ENCODE data around the gene IL17REL. TPM values are rescaled to one million over a fixed set of nuclear protein-coding genes. Genes with fewer than 3 reads are reported as not detected.
A peak's percentile ranks its signal among the peaks of the same experiment; 100 is the strongest.

IL17REL gene
- total and polyA plus RNA-seq, 2 of the 13 experiments (the other 11 are each of a cell fraction or from before 2014, with no cell fraction given), result not detected

DNA sequence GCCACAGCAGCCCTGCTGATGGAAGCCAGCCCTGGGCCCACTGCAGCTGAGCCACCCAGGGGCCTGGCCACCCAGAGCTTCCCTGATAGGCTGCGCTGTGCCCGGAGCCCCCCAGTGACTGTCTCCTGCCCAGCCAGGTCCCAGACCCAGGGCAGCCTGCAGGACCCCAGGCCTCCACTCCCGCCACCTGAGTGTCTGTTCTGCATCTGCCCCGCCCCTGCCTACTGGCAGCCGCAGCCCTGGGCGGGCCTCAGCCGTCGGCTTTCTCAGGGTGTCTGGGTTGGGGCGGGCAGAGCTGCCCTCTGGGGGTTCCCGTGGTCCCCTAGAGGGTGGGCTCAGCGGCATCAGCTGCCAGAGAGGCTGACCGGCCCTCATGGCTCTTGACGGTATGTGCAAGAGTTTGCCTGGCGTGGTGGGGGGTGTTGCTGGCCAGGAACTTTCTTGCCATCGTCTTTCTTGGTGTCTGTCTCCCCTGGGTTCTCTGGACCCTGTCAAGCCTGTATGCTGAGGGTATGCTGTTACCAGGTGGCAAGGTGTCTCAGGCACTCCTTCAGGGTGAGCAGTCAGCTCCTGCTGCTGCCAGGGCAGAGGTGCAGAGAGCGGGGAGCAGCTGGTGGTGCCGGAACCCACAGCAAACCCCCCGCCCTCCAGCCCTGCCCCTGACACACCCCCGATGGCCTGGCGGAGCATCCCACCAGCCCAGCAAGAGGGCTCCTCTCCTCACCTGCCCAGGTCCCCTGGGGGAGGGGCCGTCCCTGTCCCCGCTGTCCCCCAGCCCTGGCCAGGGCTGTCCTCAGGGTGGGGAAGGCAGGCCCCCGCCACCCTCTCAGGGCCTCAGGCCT lies 64.2 kb downstream of the IL17REL start (continued):
- no peak for TF ChIP-seq HDAC2 (CRISPR knock-in tag; IDR thresholded peaks at IDR 0.05)
- TF ChIP-seq, protein P1, sequence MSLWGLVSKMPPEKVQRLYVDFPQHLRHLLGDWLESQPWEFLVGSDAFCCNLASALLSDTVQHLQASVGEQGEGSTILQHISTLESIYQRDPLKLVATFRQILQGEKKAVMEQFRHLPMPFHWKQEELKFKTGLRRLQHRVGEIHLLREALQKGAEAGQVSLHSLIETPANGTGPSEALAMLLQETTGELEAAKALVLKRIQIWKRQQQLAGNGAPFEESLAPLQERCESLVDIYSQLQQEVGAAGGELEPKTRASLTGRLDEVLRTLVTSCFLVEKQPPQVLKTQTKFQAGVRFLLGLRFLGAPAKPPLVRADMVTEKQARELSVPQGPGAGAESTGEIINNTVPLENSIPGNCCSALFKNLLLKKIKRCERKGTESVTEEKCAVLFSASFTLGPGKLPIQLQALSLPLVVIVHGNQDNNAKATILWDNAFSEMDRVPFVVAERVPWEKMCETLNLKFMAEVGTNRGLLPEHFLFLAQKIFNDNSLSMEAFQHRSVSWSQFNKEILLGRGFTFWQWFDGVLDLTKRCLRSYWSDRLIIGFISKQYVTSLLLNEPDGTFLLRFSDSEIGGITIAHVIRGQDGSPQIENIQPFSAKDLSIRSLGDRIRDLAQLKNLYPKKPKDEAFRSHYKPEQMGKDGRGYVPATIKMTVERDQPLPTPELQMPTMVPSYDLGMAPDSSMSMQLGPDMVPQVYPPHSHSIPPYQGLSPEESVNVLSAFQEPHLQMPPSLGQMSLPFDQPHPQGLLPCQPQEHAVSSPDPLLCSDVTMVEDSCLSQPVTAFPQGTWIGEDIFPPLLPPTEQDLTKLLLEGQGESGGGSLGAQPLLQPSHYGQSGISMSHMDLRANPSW (CRISPR knock-in tag; IDR thresholded peaks at IDR 0.05; ENCODE audit: borderline replicate concordance), result no peak
- TF ChIP-seq MBNL3 (CRISPR knock-in tag; conservative IDR thresholded peaks at IDR 0.05), result no peak
- TF ChIP-seq, protein P2, sequence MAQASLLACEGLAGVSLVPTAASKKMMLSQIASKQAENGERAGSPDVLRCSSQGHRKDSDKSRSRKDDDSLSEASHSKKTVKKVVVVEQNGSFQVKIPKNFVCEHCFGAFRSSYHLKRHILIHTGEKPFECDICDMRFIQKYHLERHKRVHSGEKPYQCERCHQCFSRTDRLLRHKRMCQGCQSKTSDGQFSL (CRISPR knock-in tag; IDR thresholded peaks at IDR 0.05), result no peak
- no peak for TF ChIP-seq GZF1 (CRISPR knock-in tag; IDR thresholded peaks at IDR 0.05)
- TF ChIP-seq ZNF510 (CRISPR knock-in tag; IDR thresholded peaks at IDR 0.05; ENCODE audit: low read depth), result no peak
- no peak for TF ChIP-seq MAFK (conservative IDR thresholded peaks at IDR 0.05 in 1 of 2, IDR thresholded peaks at IDR 0.05 in 1 of 2; ENCODE audit: low read length in 2 of 2)
- TF ChIP-seq ZNF747 (CRISPR knock-in tag; IDR thresholded peaks at IDR 0.05; ENCODE audit: borderline replicate concordance), result peak; percentile 35; the same call in 1 of the 2 replicates
- TF ChIP-seq TBX3 (IDR thresholded peaks at IDR 0.05; ENCODE audit: borderline replicate concordance), result no peak
- TF ChIP-seq RELA (CRISPR knock-in tag; IDR thresholded peaks at IDR 0.05), result no peak
- TF ChIP-seq, protein P3, sequence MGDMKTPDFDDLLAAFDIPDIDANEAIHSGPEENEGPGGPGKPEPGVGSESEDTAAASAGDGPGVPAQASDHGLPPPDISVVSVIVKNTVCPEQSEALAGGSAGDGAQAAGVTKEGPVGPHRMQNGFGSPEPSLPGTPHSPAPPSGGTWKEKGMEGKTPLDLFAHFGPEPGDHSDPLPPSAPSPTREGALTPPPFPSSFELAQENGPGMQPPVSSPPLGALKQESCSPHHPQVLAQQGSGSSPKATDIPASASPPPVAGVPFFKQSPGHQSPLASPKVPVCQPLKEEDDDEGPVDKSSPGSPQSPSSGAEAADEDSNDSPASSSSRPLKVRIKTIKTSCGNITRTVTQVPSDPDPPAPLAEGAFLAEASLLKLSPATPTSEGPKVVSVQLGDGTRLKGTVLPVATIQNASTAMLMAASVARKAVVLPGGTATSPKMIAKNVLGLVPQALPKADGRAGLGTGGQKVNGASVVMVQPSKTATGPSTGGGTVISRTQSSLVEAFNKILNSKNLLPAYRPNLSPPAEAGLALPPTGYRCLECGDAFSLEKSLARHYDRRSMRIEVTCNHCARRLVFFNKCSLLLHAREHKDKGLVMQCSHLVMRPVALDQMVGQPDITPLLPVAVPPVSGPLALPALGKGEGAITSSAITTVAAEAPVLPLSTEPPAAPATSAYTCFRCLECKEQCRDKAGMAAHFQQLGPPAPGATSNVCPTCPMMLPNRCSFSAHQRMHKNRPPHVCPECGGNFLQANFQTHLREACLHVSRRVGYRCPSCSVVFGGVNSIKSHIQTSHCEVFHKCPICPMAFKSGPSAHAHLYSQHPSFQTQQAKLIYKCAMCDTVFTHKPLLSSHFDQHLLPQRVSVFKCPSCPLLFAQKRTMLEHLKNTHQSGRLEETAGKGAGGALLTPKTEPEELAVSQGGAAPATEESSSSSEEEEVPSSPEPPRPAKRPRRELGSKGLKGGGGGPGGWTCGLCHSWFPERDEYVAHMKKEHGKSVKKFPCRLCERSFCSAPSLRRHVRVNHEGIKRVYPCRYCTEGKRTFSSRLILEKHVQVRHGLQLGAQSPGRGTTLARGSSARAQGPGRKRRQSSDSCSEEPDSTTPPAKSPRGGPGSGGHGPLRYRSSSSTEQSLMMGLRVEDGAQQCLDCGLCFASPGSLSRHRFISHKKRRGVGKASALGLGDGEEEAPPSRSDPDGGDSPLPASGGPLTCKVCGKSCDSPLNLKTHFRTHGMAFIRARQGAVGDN (CRISPR knock-in tag; IDR thresholded peaks at IDR 0.05), result no peak
- no peak for TF ChIP-seq RORA (CRISPR knock-in tag; IDR thresholded peaks at IDR 0.05)
- TF ChIP-seq KDM3A (CRISPR knock-in tag; IDR thresholded peaks at IDR 0.05; ENCODE audit: low read depth), result 0 out of 2 replicates have a peak, but pooled peaks have one; percentile 11
- TF ChIP-seq RBM39 (IDR thresholded peaks at IDR 0.05; ENCODE audit: low read depth, low read length, poor library complexity, severe bottlenecking), result no peak
- no peak for TF ChIP-seq ZNF660 (CRISPR knock-in tag; IDR thresholded peaks at IDR 0.05; ENCODE audit: borderline replicate concordance, low read depth)
- no peak for TF ChIP-seq NBN (conservative IDR thresholded peaks at IDR 0.05)
- 0 out of 2 replicates have a peak, but pooled peaks have one; percentile 11 for TF ChIP-seq SMAD1 (CRISPR knock-in tag; IDR thresholded peaks at IDR 0.05; ENCODE audit: borderline replicate concordance, low read depth)
- TF ChIP-seq, protein P4, sequence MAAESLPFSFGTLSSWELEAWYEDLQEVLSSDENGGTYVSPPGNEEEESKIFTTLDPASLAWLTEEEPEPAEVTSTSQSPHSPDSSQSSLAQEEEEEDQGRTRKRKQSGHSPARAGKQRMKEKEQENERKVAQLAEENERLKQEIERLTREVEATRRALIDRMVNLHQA (CRISPR knock-in tag; IDR thresholded peaks at IDR 0.05), result no peak
- peak; percentile 15; the same call in 1 of the 2 replicates for TF ChIP-seq KDM2A (CRISPR knock-in tag; IDR thresholded peaks at IDR 0.05; ENCODE audit: borderline replicate concordance, low read depth)
- no peak for TF ChIP-seq ISL2 (CRISPR knock-in tag; IDR thresholded peaks at IDR 0.05)
- TF ChIP-seq SATB2 (CRISPR knock-in tag; IDR thresholded peaks at IDR 0.05), result no peak

All from HepG2 (cell line).